ENCODE results near the gene SLC35A5.
A peak's percentile ranks its signal among the peaks of the same experiment; 100 is the strongest.

Gene SLC35A5

DNA sequence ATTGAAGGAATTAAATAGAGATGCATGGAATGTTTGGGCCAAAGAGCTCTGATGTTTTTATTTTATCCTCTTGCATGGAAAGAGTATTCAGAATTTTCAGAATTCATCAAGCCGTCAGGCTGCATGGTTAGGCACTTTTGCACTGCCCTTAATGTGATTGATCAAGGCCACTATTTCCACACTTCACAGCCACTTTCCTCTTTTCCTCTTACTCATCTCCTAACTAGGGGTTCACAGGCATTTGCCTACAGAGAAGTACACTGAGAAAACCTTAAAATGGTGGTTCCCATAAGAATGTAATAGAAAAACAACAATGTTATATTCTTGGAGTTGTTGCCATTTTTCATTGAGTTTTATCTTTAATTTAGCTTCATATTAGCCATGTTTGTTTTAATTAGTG lies 10.9 kb downstream of the SLC35A5 start:
- DNase-seq, result no peak

DNA sequence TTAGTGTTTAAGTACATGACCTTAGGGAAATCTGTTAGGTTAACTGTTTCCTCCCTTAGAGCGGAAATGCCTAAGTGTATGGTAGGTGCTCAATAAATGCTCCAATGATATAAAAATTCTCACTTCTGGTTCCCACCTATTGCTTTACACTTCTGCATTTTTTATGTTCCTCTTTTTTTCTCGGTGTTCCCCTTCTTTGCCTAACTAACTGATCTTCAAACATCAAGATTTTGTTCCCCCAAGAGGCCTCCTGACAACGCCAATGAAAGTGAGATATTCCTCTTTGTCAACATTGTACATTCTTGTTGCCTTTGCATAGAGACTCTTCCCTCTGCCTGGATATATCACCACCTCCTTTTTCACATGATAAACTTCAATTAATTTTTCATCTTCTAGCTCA lies 17.4 kb downstream of the SLC35A5 start:
- no peak for DNase-seq

DNA sequence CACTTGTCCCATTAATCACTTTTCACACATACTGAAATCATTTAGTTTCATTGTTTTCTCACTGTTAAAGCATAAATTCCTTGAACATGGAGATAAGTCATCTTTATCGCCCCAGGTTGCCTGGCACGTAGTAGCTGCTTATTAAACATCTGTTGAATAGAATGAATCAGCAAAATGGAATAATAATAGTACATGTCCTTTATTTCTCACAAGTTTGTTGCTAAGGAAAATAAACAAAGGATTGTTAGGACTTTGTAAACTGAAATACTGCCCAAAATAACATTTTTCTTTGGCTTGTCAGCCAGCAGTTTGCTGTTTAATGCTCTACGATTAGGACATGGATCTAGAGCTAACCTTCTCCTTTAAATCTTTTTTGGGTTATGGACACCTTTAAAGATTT lies 17.9 kb downstream of the SLC35A5 start:
- DNase-seq, result no peak

DNA sequence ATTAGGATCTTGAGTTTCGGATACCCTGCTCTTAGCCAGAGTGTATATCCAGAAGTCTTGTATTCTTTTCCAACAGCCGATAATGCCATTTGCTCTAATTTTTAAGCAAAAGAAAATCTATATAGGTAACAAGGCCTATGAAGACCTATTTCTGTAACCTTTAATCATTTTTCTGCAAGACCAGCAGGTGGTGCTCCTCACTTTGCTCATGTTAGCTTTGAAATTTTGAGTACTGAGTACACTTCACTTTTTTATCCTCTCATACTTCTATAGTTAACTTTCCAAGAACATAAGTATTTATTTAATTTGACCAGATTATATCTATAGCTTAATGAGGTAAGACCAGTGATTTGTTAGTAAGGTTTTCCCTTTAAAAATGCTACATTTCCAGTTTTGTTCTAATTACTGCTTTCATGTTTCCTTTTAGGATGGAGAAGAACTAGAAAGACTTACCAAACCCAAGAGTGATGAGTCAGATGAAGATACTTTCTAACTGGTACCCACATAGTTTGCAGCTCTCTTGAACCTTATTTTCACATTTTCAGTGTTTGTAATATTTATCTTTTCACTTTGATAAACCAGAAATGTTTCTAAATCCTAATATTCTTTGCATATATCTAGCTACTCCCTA lies 20.5 kb downstream of the SLC35A5 start:
- DNase-seq, result peak; percentile 15

DNA sequence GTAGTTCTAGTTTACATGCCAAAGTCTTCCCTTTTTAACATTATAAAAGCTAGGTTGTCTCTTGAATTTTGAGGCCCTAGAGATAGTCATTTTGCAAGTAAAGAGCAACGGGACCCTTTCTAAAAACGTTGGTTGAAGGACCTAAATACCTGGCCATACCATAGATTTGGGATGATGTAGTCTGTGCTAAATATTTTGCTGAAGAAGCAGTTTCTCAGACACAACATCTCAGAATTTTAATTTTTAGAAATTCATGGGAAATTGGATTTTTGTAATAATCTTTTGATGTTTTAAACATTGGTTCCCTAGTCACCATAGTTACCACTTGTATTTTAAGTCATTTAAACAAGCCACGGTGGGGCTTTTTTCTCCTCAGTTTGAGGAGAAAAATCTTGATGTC lies 21.3 kb downstream of the SLC35A5 start:
- no peak for DNase-seq

DNA sequence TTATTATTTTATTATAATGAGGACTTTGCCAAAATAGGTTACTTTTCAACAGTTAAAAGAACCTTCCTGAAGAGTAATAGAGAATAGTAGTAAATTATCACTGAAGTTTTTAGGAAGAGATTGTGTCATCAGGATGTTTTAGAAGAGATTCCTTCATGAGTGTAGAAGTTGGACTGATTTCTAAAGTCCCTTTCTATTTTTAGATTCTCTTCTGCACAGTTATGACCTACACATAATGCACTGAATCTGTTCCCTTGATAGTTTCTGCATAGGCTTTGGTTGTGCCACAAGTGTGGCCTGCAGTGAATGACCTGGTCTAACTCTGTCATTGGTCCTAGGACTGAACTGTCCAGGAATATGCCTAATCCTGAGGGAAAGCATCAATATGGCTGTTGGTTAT lies 23.9 kb downstream of the SLC35A5 start:
- DNase-seq, result no peak

DNA sequence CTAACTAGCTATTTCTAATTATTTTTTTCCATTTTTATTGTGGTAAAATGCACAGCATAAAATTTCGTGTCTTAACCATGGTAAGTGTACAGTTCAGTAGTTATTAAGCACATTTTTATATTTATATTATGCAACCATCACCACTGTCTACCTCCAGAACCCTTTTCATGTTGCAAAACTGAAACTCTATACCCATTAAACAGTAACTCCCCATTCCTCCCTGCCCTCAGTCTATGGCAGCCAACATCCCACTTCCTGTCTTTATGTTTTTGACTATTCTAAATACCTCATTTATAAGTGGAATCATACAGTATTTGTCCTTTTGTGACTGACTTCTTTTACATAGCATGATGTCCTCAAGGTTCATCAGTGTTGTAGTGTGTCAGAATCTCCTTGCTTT lies 25.5 kb downstream of the SLC35A5 start:
- DNase-seq, result no peak

DNA sequence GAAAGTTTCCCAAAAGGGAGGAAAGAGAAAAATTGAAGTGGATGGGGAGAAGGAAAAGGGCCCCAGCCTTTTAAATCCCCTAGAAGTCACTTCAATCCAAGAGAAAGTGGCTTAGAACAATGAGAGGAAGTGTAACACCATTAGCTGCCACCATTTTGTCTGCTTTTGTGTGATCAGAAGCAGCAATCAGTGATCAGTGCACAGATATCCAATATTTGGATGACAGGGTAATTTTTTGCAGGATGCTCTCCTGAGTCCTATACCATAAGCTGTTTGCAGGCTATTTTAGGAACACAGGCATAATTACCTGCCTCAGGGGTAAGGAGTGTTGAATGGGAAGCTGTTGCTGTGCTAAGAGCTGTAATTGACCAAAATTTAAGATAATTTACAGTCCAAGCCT lies 31.4 kb downstream of the SLC35A5 start:
- no peak for DNase-seq

DNA sequence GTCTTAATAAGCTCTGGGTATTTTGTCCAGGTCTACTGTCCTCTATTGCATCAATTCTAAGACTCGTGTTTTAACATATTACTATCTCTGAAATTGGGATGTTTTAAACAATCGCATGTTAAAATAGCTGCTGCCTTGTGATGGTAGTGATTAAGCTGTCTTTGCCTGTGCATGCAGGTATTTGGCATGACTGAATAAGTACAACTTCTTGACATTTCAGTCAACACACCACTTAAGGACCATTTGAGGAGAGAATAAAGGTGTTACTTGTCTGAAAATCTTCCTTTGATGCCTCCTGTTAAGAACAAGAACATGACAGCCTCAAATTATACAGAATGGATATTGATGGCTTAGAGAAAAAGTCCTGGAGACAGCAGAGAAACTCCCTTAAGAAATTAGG lies 33.0 kb downstream of the SLC35A5 start:
- no peak for DNase-seq

DNA sequence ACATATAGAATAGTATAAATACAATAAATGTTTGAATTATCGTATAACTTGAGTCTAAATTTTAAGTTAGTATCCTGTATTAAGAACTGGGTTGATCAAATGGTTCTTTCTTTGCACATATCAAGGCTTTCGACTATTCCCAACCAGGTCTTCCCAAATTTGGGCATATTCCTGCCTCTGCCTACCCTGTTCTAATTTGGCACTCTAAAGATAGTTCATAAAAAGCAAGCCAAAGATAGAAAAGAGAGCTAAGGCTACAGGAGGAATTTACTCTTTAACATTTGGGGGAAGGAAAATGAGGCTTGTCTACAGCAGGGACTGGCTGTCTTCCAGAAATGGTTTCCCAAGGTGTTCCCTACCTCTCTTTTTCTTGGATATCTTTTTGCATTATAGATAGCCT lies 36.1 kb downstream of the SLC35A5 start:
- DNase-seq, result no peak

DNA sequence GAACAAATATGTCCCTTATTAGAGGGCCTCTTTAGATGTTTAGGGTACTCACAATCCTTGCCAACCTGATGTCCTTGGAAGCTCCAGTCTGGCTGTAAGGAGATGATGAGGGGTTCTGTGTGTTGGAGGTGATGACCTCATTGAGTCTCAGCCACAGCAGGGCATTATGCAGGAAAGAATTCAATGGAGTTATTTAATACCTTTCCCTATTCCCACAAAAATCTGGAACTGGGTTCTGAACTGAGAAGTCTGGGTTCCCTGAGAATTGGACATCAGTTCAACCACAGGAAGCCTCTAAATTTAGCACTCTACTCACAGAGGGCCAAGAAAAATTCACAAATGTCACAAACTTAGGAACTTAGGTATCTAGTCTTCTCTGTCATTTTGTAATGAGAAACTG lies 36.9 kb downstream of the SLC35A5 start:
- DNase-seq, result no peak

DNA sequence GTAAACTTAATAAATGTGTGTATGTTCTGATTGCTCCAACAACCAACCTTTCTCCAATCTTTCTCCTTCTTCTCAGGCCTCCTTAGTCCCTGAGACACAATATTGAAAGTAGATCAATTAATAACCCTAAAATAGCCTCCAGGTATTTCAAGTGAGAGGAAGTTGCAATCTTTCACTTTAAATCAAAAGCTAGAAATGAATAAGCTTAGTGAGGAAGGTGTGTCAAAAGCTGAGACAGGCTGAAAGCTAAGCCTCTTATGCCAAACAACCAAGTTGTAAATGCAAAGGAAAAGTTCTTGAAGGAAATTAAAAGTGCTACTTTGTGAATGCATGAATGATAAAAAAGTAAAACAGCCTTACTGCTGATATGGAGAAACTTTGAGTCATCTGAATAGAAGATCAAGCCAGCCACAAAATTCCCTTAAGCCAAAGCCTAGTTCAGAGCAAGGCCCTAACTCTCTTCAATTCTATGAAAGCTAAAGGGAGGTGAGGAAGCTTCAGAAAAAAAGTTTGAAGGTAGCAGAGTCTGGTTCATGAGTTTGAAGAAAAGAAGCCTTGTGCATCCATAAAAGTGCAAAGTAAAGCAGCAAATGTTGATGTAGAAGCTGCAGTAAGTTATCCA lies 40.5 kb downstream of the SLC35A5 start:
- no peak for DNase-seq

DNA sequence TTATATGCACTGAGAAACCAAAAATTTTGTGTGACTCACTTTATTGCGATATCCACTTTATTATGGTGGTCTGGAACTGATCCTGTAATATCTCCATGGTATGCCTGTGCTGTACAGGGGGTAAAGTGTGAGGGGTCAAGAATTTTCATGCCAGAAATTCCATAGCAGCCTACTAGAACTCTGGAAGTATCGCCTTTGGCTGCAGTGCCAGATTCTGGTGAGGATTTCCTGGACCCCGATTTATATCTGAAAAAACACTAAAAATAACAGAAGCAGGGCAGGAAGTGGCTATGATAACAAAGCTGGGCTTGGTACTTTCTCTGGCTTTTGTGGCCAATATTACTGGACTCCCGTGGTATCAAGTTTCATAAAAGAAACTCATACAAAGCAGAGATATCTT lies 42.7 kb downstream of the SLC35A5 start:
- DNase-seq, result no peak

DNA sequence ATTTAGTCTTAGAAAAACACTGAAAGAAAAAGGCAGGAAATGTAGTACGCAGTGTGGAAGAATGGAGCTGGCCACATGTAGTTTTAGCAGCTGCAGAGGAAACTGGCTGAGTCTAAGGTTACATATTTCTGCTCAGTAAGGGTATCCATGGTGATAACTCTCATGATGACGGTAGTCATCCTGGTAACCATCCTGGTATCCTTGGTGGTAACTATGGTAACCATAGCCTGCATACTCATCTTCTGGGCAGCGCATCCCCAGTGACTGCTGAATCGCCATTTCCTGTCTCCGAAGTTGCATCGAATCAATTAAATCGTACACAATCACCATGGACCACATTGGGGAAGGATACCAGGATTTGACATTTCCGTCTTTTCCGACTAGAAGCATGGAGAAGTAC lies 43.4 kb downstream of the SLC35A5 start:
- no peak for DNase-seq

DNA sequence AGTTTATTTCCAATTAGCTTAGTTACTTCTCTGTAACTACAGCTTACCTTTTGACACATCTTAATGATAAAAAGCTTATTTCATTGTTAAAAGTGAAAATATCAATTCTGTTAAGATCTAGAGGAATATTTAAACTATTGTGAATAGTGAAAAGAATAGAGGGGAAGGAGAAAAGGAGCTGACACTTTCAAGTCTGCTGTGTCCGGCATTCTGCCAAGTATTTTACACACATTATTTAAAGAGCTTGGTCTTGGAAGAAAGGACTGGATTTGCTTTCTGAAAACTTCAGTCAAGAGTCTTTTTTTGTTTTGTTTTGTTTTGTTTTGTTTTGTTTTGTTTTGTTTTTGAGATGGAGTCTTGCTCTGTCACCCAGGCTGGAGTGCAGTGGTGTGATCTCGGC lies 44.3 kb downstream of the SLC35A5 start:
- no peak for DNase-seq

DNA sequence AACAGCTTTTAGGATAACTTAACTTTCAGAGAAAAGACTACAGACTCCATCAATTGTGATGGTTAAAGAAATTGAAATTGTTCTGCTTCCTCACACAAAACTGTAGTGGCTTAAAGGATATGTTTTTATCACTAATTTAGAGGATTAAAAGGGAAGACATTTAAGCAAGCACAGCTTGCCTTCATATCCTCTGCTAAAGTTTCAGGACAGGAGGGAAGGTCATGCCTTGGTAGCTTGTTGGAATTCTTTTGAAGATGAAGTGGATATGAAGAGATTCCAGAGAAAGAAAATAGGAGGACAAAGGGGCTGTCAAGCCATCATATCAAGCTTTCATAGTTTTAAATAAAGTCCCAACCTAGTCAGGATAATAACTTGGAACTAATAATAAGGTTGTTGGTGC lies 46.0 kb downstream of the SLC35A5 start:
- DNase-seq, result no peak

DNA sequence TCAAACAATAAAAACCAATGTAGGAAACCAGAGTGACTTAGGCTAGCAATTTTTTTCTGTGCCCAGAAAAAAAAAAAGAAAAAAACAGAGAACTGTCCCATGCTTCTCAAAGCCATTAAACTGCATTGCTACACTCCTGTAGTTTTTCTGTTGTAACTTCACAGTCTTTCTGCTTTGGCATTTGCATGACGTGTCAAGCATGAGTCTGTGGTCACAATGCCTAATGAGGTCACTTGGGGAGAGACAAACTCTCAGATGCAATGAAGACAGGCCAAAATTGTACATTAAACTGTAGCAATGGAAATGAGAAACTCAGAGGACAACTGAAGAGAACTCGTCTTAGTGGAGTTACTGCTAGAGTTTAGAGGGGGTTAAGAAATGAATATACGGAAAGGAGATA lies 48.3 kb downstream of the SLC35A5 start:
- DNase-seq, result no peak

DNA sequence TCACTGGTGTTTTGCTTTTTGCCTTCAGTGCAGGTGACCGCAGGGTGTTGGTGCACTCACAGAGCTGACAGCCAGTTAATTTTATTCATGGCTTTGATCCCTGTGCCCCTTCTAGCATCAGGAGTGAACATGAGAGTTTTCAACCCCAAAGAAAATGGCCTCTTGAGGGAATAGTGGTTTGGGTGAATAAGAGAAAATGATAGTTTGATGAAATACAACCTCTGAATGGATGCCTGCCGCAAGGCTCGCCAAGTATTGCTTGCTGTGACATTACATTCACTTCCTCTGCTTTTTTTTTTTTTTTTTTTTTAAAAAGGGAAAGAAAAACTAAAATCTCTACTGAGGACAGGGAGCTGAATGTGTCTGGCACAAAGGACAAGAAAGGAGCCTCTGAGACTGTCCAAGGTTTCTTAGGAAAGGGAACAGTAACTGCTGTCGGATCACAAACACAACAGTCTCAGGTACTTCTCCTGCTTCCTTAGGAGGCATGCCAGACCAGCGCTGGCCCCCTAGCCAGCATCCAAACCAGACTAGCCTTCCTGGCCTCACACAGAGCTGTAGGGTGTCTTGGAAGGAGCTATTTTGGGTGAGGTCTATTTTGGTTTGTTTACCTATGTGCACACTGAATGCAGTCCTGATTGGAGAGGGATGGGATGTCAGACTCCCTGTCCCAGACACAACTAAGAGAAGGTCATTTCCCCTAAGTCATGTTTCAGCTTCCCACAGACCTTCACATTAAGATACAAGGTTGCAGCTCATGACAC lies 50.1 kb downstream of the SLC35A5 start:
- no peak for DNase-seq

DNA sequence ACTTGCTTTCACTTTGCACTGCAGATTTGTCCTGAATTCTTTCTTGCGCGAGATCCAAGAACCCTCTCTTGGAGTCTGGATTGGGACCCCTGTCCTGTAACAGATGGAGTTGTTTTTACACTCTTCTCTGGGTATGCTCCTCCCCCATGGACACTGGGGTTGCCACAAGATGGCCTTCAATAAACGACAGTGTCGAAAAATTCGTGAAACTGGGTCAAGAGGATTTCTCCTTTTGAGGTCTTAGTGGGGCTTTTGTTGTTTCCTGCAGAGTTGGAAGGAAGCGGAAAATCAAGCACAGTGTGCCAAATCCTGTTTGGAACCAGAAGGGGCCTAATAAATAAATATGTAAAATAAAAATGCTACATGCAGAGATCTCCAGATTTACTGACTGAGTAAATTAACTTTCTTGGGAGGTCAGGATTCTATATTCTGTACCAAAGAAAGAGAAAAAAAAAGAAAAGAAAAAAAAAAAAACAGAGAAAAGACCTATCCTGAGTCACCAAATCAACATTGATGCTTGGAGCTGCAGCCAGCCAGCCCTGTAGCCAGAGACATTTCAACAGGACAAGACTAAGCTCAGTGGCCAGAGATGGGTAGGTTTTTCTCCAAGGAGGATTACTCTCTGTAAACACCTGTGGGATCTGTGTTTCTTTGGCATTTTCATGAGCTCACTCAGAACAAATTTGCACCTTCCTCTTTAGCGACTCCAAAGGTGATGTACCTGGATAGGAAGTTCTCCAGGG lies 54.3 kb downstream of the SLC35A5 start:
- DNase-seq, result no peak

DNA sequence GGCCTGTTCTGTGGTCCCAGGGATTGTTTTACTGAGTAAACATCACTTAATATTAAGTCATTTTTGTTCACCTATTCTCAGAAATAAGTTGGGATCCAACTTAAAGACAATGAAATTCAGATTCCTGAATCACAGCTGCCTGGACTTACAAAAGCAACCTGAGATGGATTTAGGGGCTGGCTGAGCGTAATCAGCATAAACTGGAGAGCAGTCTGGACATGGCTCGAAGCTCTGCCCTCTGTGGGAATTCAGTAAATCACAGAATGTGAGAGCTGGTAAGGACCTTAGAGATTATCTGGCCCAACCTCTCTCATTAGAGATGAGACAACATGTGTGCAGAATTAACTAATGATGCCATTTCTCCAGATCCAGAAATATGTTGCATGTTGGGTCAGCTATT lies 55.4 kb downstream of the SLC35A5 start:
- DNase-seq, result no peak

DNA sequence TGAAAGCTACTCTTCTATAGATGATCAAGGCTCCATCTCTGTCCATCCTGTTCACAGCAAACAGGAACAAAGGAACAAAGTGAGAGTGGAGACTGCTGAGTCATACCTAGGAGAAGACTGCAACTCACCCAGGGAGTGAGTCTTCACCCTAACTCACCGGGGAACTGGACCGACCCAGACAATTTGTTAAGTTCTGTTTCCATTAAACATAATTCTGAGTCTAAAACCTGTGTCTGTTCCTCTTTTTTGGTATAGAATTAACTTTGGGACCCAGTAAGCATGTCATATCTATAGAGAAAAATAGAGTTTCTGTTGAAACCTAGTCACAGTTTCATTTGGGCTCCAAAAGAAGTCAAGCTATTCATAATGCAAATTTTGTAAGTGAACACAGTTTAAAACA lies 57.5 kb downstream of the SLC35A5 start:
- DNase-seq, result no peak

DNA sequence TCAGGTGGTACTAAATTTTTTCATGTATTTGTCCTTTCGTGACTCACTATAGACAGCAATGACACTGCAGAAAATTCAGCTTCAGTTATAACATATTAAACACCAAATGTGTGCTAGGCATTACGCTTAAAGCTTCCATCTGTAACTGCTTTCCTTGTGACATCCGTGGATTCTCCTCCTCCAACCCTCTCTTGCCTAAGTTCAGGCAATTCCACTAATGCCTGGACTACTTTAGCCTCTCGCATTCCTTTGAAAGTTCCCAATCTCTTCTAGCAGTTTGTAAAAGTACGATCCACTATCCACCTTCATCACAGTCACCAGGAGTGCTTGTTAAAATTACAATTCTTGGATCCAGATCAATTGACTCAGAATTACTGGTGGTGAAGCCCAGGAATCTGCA lies 61.4 kb downstream of the SLC35A5 start:
- no peak for DNase-seq

DNA sequence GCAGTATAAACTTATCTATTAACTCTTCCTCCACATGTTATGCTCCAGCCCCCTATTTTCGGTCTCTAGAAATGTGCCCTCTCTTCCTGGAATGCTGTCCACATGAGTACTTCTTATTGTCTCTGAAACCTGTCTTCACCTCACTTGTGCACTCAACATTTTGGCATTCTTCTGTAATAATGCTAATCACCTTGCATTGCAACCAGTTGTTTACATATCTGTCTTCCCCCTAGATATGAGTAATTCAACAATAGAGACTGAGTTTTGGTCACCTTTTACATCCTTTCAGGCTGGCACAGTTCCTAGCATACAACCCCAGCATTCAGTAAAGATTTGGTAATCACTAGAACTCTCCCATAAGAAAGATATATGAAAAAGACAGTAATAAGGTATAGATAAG lies 61.9 kb downstream of the SLC35A5 start:
- DNase-seq, result no peak

DNA sequence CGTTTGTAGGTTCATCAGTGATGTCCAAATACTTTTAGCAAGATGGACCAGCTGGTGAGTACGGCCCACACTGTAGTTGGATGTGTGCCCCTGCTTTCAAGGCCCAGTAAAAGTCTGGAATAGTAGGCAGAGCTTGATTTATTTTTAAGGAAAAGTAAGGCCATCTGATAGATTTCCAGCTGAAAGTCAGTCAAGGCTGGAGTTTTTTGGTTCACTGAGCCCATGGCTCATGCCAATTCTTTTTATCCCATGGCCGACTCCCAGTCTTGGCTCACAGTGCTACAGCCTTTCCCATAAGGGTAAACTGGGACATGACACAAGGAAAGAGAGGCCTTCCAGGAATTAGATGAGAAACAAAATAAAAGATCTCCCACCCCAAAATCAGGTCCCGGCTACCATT lies 65.6 kb downstream of the SLC35A5 start:
- no peak for DNase-seq
